Liver (tissue), 9 donors: ENCODE results near the gene TUBA4A. TPM values are rescaled to one million over a fixed set of nuclear protein-coding genes. Genes with fewer than 3 reads are reported as not detected.

ENCODE experiments used
- DNase-seq: peaks from one replicate; pipeline ENCODE4 v3.0.0-alpha.2; 2017; ENCODE audit warnings: low spot score
- H3K27ac ChIP-seq, 2 donors: one replicate each; pipeline ENCODE4 v1.7.0; 2013; ENCODE audit warnings: inconsistent platforms in 2 of 2, low read length in 2 of 2, control low read depth in 1 of 2, low read depth in 1 of 2, mild to moderate bottlenecking in 1 of 2
- H3K27me3 ChIP-seq, 4 donors: one replicate each; pipeline versions ENCODE4 v1.6.1 to v1.7.0; 2013; ENCODE audit warnings: low read length in 3 of 4, inconsistent platforms in 1 of 4, mild to moderate bottlenecking in 1 of 4, moderate library complexity in 1 of 4; ENCODE audit not compliant: control insufficient read depth in 4 of 4, insufficient read depth in 4 of 4
- H3K36me3 ChIP-seq, 4 donors: one replicate each; pipeline versions ENCODE4 v1.6.1 to v1.7.0; 2013; ENCODE audit warnings: low read length in 3 of 4, mild to moderate bottlenecking in 3 of 4, low read depth in 1 of 4, moderate library complexity in 1 of 4; ENCODE audit not compliant: control insufficient read depth in 4 of 4, insufficient read depth in 3 of 4
- H3K4me1 ChIP-seq, 4 donors: one replicate each; pipeline versions ENCODE4 v1.6.1 to v1.7.0; 2013; ENCODE audit warnings: low read length in 3 of 4, mild to moderate bottlenecking in 3 of 4, moderate library complexity in 1 of 4; ENCODE audit not compliant: control insufficient read depth in 4 of 4, insufficient read depth in 4 of 4
- H3K4me3 ChIP-seq, 3 donors: one replicate each; pipeline versions ENCODE4 v1.6.1 to v1.7.0; 2013; ENCODE audit warnings: low read length in 3 of 3, control low read depth in 1 of 3, low read depth in 1 of 3, mild to moderate bottlenecking in 1 of 3
- H3K9ac ChIP-seq, 2 donors: one replicate each; pipeline ENCODE4 v1.7.0; 2013; ENCODE audit warnings: low read length in 2 of 2, mild to moderate bottlenecking in 2 of 2, moderate library complexity in 2 of 2, control low read depth in 1 of 2, low read depth in 1 of 2
- H3K9me3 ChIP-seq, 4 donors: one replicate each; pipeline versions ENCODE4 v1.6.1 to v1.7.0; 2013; ENCODE audit warnings: low read length in 3 of 4; ENCODE audit not compliant: control insufficient read depth in 4 of 4
- ATF3 ChIP-seq: IDR thresholded peaks from 2 replicates; pipeline ENCODE4 v1.6.1; 2016; ENCODE audit warnings: antibody characterized with exemption
- CTCF ChIP-seq: fragments of 150-350 bp; IDR thresholded peaks from 2 replicates; pipeline ENCODE4 v1.5.1; 2017; ENCODE audit warnings: improper control_type of control experiment, low read depth, low read length; ENCODE audit not compliant: missing input control
- EGR1 ChIP-seq, 2 donors: IDR thresholded peaks; 2 replicates each; pipeline ENCODE4 v1.6.1; 2016 to 2018; ENCODE audit warnings: antibody characterized with exemption in 2 of 2, low read depth in 2 of 2
- FOXA1 ChIP-seq: IDR thresholded peaks from 2 replicates; pipeline ENCODE4 v1.6.1; 2016; ENCODE audit warnings: antibody characterized with exemption
- FOXA2 ChIP-seq: IDR thresholded peaks from 2 replicates; pipeline ENCODE4 v1.6.1; 2016; ENCODE audit warnings: antibody characterized with exemption
- GABPA ChIP-seq, 2 donors: IDR thresholded peaks in 1 of 2; conservative IDR thresholded peaks in 1 of 2; 2 replicates each; pipeline ENCODE4 v1.6.1; 2016; ENCODE audit warnings: antibody characterized with exemption in 2 of 2, mild to moderate bottlenecking in 1 of 2, moderate library complexity in 1 of 2
- HNF4G ChIP-seq: IDR thresholded peaks from 2 replicates; pipeline ENCODE4 v1.6.1; 2016; ENCODE audit warnings: antibody characterized with exemption
- JUND ChIP-seq, 2 donors: IDR thresholded peaks; 2 replicates each; pipeline ENCODE4 v1.6.1; 2016; ENCODE audit warnings: antibody characterized with exemption in 2 of 2
- MAX ChIP-seq: IDR thresholded peaks from 2 replicates; pipeline ENCODE4 v1.6.1; 2016; ENCODE audit warnings: antibody characterized with exemption
- NR2F2 ChIP-seq: IDR thresholded peaks from 2 replicates; pipeline ENCODE4 v1.6.1; 2016; ENCODE audit warnings: antibody characterized with exemption
- RAD21 ChIP-seq, 2 donors: IDR thresholded peaks; 2 replicates each; pipeline ENCODE4 v1.6.1; 2016; ENCODE audit warnings: antibody characterized with exemption in 2 of 2, mild to moderate bottlenecking in 2 of 2
- RXRA ChIP-seq, 2 donors: IDR thresholded peaks; 2 replicates each; pipeline ENCODE4 v1.6.1; 2017 to 2018; ENCODE audit warnings: antibody characterized with exemption in 2 of 2, mild to moderate bottlenecking in 1 of 2
- SP1 ChIP-seq: IDR thresholded peaks from 2 replicates; pipeline ENCODE4 v1.6.1; 2018; ENCODE audit warnings: antibody characterized with exemption, mild to moderate bottlenecking
- TAF1 ChIP-seq: conservative IDR thresholded peaks from 2 replicates; pipeline ENCODE4 v1.6.1; 2016; ENCODE audit warnings: antibody characterized with exemption, mild to moderate bottlenecking
- ZBTB33 ChIP-seq: IDR thresholded peaks from 2 replicates; pipeline ENCODE4 v1.6.1; 2016; ENCODE audit warnings: antibody characterized with exemption
- WGBS: extraction: QIAGEN DNeasy Blood & Tissue Kit; methylation state at CpG from one replicate; pipeline ENCODE4 v1.1.7; 2013; 5-methylcytosine and 5-hydroxymethylcytosine counted together
- polyA plus RNA-seq, 2 donors: library from polyadenylated mRNA; stranded (reverse) in 1 of 2; unstranded in 1 of 2; fragments of 200-250 nt in 1 of 2; fragments of >200 nt in 1 of 2; fragmentation: Nextera tagmentation in 1 of 2; extraction: Ambion mirVana in 1 of 2; gene quantifications; one replicate each; pipeline versions ENCODE4 v1.2.1 to v1.2.3, GENCODE V29; 2013 to 2015
- total RNA-seq, 2 donors: library from RNA; depleted of rRNA; stranded (reverse); fragments of >200 nt; gene quantifications; one replicate each; pipeline ENCODE4 v1.2.3, GENCODE V29; 2014
- donor health status: healthy.
- donor health status: healthy.
- donor health status: healthy.
- donor health status: healthy.
- donor health status: healthy.

TUBA4A gene
- total and polyA plus RNA-seq, 4 donors = 16.2 to 63.1 (median 31.6) TPM

- no peak for TF ChIP-seq MAX
- no peak for TF ChIP-seq CTCF
Observed at GRCh38 chr2:219302412-219302968, 48.8 kb upstream of the TUBA4A start (continued).

- peak; percentile 28 for DNase-seq
- Histone ChIP-seq H3K27me3 (no peaks in the 10 kb centered on the region), H3K36me3 (no peaks in the 10 kb centered on the region), H3K4me3 (no peak overlapping the region), H3K9ac (no peak overlapping the region), H3K4me1 (peaks cover 0 to 5% (median 3%) of the 10 kb centered on the region in 4 donors), H3K9me3 (no peaks in the 10 kb centered on the region), H3K27ac (no peak overlapping the region)
- WGBS = 71% methylated on average over 5 of the region's 5 CpGs
- TF ChIP-seq JUND (IDR thresholded peaks at IDR 0.05) (no peak), HNF4G (no peak)
Observed at GRCh38 chr2:219300022-219300421, 46.3 kb upstream of the TUBA4A start.

- TF ChIP-seq SP1 = no peak
- Histone ChIP-seq H3K4me1 (peaks cover 0 to 8% (median 5%) of the 10 kb centered on the region in 4 donors), H3K27me3 (no peaks in the 10 kb centered on the region), H3K36me3 (no peaks in the 10 kb centered on the region), H3K27ac (no peak overlapping the region), H3K9me3 (no peaks in the 10 kb centered on the region), H3K4me3 (no peak overlapping the region), H3K9ac (no peak overlapping the region)
- peak; percentile 29 for DNase-seq
- 79% methylated on average over 6 of the region's 6 CpGs for WGBS
Observed at GRCh38 chr2:219299372-219299760, 45.6 kb upstream of the TUBA4A start.

- H3K4me3 ChIP-seq = no peak overlapping the region
- H3K27ac ChIP-seq = no peak overlapping the region
- 21% methylated on average over 15 of the region's 15 CpGs for WGBS
- H3K27me3 ChIP-seq = no peaks in the 10 kb centered on the region
- no peak overlapping the region for H3K9ac ChIP-seq
- H3K9me3 ChIP-seq = no peaks in the 10 kb centered on the region
- no peaks in the 10 kb centered on the region for H3K36me3 ChIP-seq
- peak; percentile 95 for DNase-seq
- peaks cover 0 to 8% (median 5%) of the 10 kb centered on the region in 4 donors for H3K4me1 ChIP-seq
- TF ChIP-seq ATF3 (no peak), RAD21 (IDR thresholded peaks at IDR 0.05) (peak; percentile 89 to 93), GABPA (IDR thresholded peaks at IDR 0.05 in 1 of 2, conservative IDR thresholded peaks at IDR 0.05 in 1 of 2) (no peak), HNF4G (peak; percentile 45), EGR1 (IDR thresholded peaks at IDR 0.05; ENCODE audit: low read depth in 2 of 2) (no peak), FOXA2 (no peak), TAF1 (no peak), RXRA (IDR thresholded peaks at IDR 0.05) (no peak), MAX (no peak), SP1 (no peak), FOXA1 (no peak), JUND (IDR thresholded peaks at IDR 0.05) (no peak), NR2F2 (no peak), CTCF (peak; percentile 99), ZBTB33 (no peak)
Observed at GRCh38 chr2:219298759-219299371, 45.1 kb upstream of the TUBA4A start.
